ENCODE results near the gene IFI30. TPM values are rescaled to one million over a fixed set of nuclear protein-coding genes. Genes with fewer than 3 reads are reported as not detected.
A peak's percentile ranks its signal among the peaks of the same experiment; 100 is the strongest.

Gene IFI30
- total RNA-seq, 1 donor from 2014 or later, result 22.8 TPM

GRCh38 chr19:18164072-18164471 is 9.5 kb upstream of the IFI30 start:
- Mint-ChIP-seq H3K36me3 (no peaks in the 10 kb centered on the region), H3K27me3 (no peaks in the 10 kb centered on the region)
- TF ChIP-seq CTCF (conservative IDR thresholded peaks at IDR 0.05), result no peak

GRCh38 chr19:18165794-18166544 is 7.6 kb upstream of the IFI30 start:
- TF ChIP-seq CTCF (conservative IDR thresholded peaks at IDR 0.05), result no peak
- H3K27ac Mint-ChIP-seq, result no peak overlapping the region
- DNase-seq (ENCODE audit: extremely low spot score, unreplicated experiment), result no peak
- no peak overlapping the region for H3K4me3 Mint-ChIP-seq
- no peaks in the 10 kb centered on the region for H3K36me3 Mint-ChIP-seq
- no peaks in the 10 kb centered on the region for H3K9me3 Mint-ChIP-seq
- H3K4me1 Mint-ChIP-seq (ENCODE audit: unreplicated experiment), result no peaks in the 10 kb centered on the region
- no peaks in the 10 kb centered on the region for H3K27me3 Mint-ChIP-seq

More at GRCh38 chr19:18164072-18164471, 9.5 kb upstream of the IFI30 start:
- Mint-ChIP-seq H3K9me3 (no peaks in the 10 kb centered on the region), H3K27ac (no peak overlapping the region), H3K4me1 (ENCODE audit: unreplicated experiment) (peaks cover 3% of the 10 kb centered on the region), H3K4me3 (no peak overlapping the region)
- no peak for DNase-seq (ENCODE audit: extremely low spot score, unreplicated experiment)

GRCh38 chr19:18167011-18167410 is 6.6 kb upstream of the IFI30 start:
- Mint-ChIP-seq H3K4me3 (no peak overlapping the region), H3K36me3 (peaks cover 3% of the 10 kb centered on the region)
- no peak for DNase-seq (ENCODE audit: extremely low spot score, unreplicated experiment)

DNA sequence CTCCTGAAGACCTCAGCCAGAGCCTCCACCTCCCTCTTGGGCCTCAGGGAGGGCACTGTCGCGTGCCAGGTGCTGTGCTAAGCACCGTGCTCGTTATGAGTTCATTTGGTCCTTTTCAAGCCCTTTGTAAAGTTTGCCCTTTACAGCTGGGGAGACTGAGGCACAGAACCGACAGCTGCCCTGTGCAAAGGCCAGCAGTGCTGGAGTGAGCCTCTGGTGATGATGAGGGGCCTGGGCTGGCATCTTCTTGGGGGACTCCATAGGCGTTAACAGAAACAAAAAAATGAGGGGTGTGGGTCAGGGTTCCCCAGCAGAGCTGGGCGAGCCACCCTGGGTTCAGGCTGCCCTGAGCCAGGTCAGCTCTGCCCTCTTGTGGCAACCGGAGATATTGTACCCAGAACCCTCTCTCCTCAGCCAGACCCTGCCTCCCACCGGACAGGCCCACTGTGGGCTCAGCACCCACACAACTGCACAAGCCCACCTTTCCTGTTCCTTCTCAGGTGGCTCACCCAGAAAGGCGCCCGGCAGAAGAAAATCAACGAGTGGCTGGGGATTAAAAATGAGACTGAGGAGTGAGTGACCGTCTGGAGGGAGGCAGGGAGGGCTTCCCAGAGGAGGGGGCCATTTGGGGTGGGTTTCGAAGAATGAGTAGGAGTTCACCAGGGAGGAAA is 5.5 kb upstream of the IFI30 start:
- H3K36me3 Mint-ChIP-seq, result peaks cover 3% of the 10 kb centered on the region
- no peaks in the 10 kb centered on the region for H3K4me1 Mint-ChIP-seq (ENCODE audit: unreplicated experiment)
- H3K4me3 Mint-ChIP-seq, result no peak overlapping the region
- DNase-seq (ENCODE audit: extremely low spot score, unreplicated experiment), result no peak
- no peaks in the 10 kb centered on the region for H3K9me3 Mint-ChIP-seq
- H3K27ac Mint-ChIP-seq, result no peak overlapping the region
- TF ChIP-seq CTCF (conservative IDR thresholded peaks at IDR 0.05), result peak; percentile 80
- H3K27me3 Mint-ChIP-seq, result no peaks in the 10 kb centered on the region

More at GRCh38 chr19:18167011-18167410, 6.6 kb upstream of the IFI30 start:
- no peaks in the 10 kb centered on the region for H3K4me1 Mint-ChIP-seq (ENCODE audit: unreplicated experiment)
- H3K9me3 Mint-ChIP-seq, result no peaks in the 10 kb centered on the region
- no peak for TF ChIP-seq CTCF (conservative IDR thresholded peaks at IDR 0.05)
- no peaks in the 10 kb centered on the region for H3K27me3 Mint-ChIP-seq
- no peak overlapping the region for H3K27ac Mint-ChIP-seq

- Mint-ChIP-seq H3K4me1 (ENCODE audit: unreplicated experiment) (no peaks in the 10 kb centered on the region), H3K27me3 (peaks cover under 1% of the 10 kb centered on the region), H3K9me3 (no peaks in the 10 kb centered on the region), H3K27ac (no peak overlapping the region), H3K36me3 (peaks cover 3% of the 10 kb centered on the region), H3K4me3 (no peak overlapping the region)
- no peak for TF ChIP-seq CTCF (conservative IDR thresholded peaks at IDR 0.05)
- DNase-seq (ENCODE audit: extremely low spot score, unreplicated experiment), result no peak
Observed at GRCh38 chr19:18168673-18169381, 4.8 kb upstream of the IFI30 start.

Data from type B pancreatic cell (in vitro differentiated cells).